Measurements from ENCODE around the gene NCKAP1. TPM values are rescaled to one million over a fixed set of nuclear protein-coding genes. Genes with fewer than 3 reads are reported as not detected.

NCKAP1 gene
- total RNA-seq, 6 experiments from 2014 or later: 115 to 160 (median 146) TPM

- Mint-ChIP-seq H3K4me1 (ENCODE audit: low read depth) (peaks cover 16% of the 10 kb centered on the region), H3K36me3 (ENCODE audit: low read depth) (no peaks in the 10 kb centered on the region), H3K27me3 (ENCODE audit: insufficient read depth) (peaks cover 15% of the 10 kb centered on the region), H3K4me3 (no peak overlapping the region), H3K27ac (no peak overlapping the region), H3K9me3 (no peaks in the 10 kb centered on the region)
- no peak for DNase-seq
- TF ChIP-seq, protein P1, sequence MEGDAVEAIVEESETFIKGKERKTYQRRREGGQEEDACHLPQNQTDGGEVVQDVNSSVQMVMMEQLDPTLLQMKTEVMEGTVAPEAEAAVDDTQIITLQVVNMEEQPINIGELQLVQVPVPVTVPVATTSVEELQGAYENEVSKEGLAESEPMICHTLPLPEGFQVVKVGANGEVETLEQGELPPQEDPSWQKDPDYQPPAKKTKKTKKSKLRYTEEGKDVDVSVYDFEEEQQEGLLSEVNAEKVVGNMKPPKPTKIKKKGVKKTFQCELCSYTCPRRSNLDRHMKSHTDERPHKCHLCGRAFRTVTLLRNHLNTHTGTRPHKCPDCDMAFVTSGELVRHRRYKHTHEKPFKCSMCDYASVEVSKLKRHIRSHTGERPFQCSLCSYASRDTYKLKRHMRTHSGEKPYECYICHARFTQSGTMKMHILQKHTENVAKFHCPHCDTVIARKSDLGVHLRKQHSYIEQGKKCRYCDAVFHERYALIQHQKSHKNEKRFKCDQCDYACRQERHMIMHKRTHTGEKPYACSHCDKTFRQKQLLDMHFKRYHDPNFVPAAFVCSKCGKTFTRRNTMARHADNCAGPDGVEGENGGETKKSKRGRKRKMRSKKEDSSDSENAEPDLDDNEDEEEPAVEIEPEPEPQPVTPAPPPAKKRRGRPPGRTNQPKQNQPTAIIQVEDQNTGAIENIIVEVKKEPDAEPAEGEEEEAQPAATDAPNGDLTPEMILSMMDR (IDR thresholded peaks at IDR 0.05): no peak
Measured at GRCh38 chr2:182864949-182865570, 173.2 kb downstream of the NCKAP1 start.

DNA sequence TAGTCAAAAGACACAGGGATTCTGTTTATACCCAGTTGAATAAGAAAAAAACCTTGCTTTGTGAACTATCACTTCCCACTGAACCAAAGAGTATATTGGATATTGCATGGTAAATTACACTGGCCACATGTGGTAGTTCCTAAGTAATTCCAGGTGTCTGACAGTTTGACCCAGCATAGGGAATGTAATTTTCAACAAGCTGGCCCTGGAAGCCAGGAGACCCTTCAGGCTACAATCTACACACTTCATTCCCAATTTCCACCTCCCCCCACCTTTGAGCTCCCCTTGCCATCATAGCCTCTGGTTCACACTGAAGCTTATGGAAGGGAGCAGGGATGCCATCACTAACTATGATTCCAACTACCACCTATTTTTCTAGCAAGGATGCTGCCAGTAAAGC lies 174.6 kb downstream of the NCKAP1 start:
- TF ChIP-seq, protein P1 (IDR thresholded peaks at IDR 0.05): no peak
- no peaks in the 10 kb centered on the region for H3K36me3 Mint-ChIP-seq (ENCODE audit: low read depth)
- DNase-seq: no peak
- H3K4me3 Mint-ChIP-seq: no peak overlapping the region
- H3K27me3 Mint-ChIP-seq (ENCODE audit: insufficient read depth): peaks cover 15% of the 10 kb centered on the region
- H3K4me1 Mint-ChIP-seq (ENCODE audit: low read depth): peaks cover 16% of the 10 kb centered on the region
- H3K9me3 Mint-ChIP-seq: no peaks in the 10 kb centered on the region
- H3K27ac Mint-ChIP-seq: no peak overlapping the region

DNA sequence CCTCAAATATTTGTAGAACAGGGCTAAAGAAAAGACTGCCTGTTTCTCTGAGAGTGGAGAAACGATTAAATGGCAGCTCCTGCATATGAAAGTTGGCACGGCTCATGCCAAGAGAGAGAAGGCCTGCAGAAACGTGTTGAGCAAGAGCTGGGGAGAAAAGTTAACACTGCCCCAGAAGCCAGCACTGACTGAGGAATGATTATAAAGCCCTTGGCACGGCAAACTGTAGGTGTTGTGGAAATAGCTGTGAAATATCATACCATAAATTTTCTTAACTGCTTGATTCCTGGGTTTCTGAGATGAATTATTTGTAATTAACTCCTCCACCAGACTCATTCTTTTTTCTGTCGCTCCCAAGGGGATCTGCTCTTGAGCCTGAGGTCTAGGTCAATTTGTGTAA lies 176.2 kb downstream of the NCKAP1 start:
- no peaks in the 10 kb centered on the region for H3K36me3 Mint-ChIP-seq (ENCODE audit: low read depth)
- no peak overlapping the region for H3K27ac Mint-ChIP-seq
- H3K9me3 Mint-ChIP-seq: no peaks in the 10 kb centered on the region
- TF ChIP-seq, protein P1 (IDR thresholded peaks at IDR 0.05): no peak
- peaks cover 15% of the 10 kb centered on the region for H3K27me3 Mint-ChIP-seq (ENCODE audit: insufficient read depth)
- no peak for DNase-seq
- H3K4me1 Mint-ChIP-seq (ENCODE audit: low read depth): peaks cover 16% of the 10 kb centered on the region
- no peak overlapping the region for H3K4me3 Mint-ChIP-seq

- no peaks in the 10 kb centered on the region for H3K9me3 Mint-ChIP-seq
- H3K4me1 Mint-ChIP-seq (ENCODE audit: low read depth): peaks cover 5% of the 10 kb centered on the region
- TF ChIP-seq, protein P1 (IDR thresholded peaks at IDR 0.05): no peak
- H3K4me3 Mint-ChIP-seq: no peak overlapping the region
- H3K27me3 Mint-ChIP-seq (ENCODE audit: insufficient read depth): peaks cover 15% of the 10 kb centered on the region
- H3K36me3 Mint-ChIP-seq (ENCODE audit: low read depth): no peaks in the 10 kb centered on the region
- no peak for DNase-seq
- H3K27ac Mint-ChIP-seq: no peak overlapping the region
Measured at GRCh38 chr2:182860858-182861257, 177.4 kb downstream of the NCKAP1 start.

Other genes with a start within 250 kb of the NCKAP1 start
- under 1 TPM in 3 of 6 experiments, not detected in 3; 0.06 to 0.17 (median 0.09) TPM for gene FRZB, start 171.8 kb downstream of the NCKAP1 start, total RNA-seq (2021; fragmentation: NEBNext Ultra II Directional; extraction: Animal tissue kit (Norgen Biotek cat#: 25700))
- gene DUSP19, start 40.3 kb upstream of the NCKAP1 start, total RNA-seq (2021; fragmentation: NEBNext Ultra II Directional; extraction: Animal tissue kit (Norgen Biotek cat#: 25700)): 1 to 10 TPM; 2.5 to 2.8 (median 2.7) TPM
- gene NUP35, start 86.0 kb upstream of the NCKAP1 start, total RNA-seq (2021; fragmentation: NEBNext Ultra II Directional; extraction: Animal tissue kit (Norgen Biotek cat#: 25700)): 10 to 100 TPM; 10.4 to 17.0 (median 14.2) TPM